Suprapubic skin (tissue), 4 donors: ENCODE measurements around the gene AMPD3.

Experiments used
- POLR2A ChIP-seq, 2 donors: fragments of 450-650 bp; IDR thresholded peaks; one replicate each; pipeline ENCODE4 v1.6.1; 2017; ENCODE audit warnings: antibody characterized with exemption in 2 of 2, mild to moderate bottlenecking in 2 of 2, moderate library complexity in 2 of 2
- POLR2AphosphoS5 ChIP-seq, 3 donors: sonication (generic); formaldehyde crosslinking; IDR thresholded peaks; one replicate each; pipeline ENCODE4 v1.6.1; 2017; ENCODE audit warnings: antibody characterized with exemption in 3 of 3
- TF ChIP-seq, protein P1 (sequence below), 2 donors: fragments of 200-600 bp in 1 of 2; fragments of 450-650 bp in 1 of 2; sonication (generic) in 1 of 2; IDR thresholded peaks; one replicate each; pipeline ENCODE4 v1.5.1; 2016 to 2019; ENCODE audit warnings: antibody characterized with exemption in 2 of 2, mild to moderate bottlenecking in 1 of 2, moderate library complexity in 1 of 2

DNA sequence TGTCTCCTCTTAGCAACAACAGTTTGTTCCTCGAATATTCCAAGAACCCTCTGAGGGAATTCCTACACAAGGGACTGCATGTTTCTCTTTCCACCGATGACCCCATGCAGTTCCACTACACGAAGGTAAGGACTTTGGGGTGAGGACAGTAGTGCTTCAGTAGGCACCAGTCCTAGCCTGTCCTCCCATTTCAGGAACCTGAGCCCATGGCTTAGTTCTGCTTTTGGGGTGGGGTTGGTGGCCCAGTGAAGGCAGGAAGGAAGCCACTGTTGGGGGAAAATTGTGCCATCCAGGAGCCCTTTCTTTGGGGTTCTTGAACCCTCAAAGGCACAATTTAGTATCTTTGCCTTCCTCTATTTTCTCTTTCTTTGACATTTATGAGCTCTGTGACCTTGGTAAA is 47.7 kb downstream of the AMPD3 start:
- TF ChIP-seq, protein P1, sequence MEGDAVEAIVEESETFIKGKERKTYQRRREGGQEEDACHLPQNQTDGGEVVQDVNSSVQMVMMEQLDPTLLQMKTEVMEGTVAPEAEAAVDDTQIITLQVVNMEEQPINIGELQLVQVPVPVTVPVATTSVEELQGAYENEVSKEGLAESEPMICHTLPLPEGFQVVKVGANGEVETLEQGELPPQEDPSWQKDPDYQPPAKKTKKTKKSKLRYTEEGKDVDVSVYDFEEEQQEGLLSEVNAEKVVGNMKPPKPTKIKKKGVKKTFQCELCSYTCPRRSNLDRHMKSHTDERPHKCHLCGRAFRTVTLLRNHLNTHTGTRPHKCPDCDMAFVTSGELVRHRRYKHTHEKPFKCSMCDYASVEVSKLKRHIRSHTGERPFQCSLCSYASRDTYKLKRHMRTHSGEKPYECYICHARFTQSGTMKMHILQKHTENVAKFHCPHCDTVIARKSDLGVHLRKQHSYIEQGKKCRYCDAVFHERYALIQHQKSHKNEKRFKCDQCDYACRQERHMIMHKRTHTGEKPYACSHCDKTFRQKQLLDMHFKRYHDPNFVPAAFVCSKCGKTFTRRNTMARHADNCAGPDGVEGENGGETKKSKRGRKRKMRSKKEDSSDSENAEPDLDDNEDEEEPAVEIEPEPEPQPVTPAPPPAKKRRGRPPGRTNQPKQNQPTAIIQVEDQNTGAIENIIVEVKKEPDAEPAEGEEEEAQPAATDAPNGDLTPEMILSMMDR (IDR thresholded peaks at IDR 0.05): no peak
- no peak for TF ChIP-seq POLR2AphosphoS5 (IDR thresholded peaks at IDR 0.05)
- no peak for TF ChIP-seq POLR2A (IDR thresholded peaks at IDR 0.05)
